Measurements from ENCODE around the gene ZCCHC7.

Gene ZCCHC7

GRCh38 chr9:37339923-37340322, 219.5 kb downstream of the ZCCHC7 start:
- no peak for DNase-seq (ENCODE audit: low spot score)

GRCh38 chr9:37340961-37341360, 220.6 kb downstream of the ZCCHC7 start:
- no peak for DNase-seq (ENCODE audit: low spot score)

GRCh38 chr9:37341704-37342103, 221.3 kb downstream of the ZCCHC7 start:
- DNase-seq (ENCODE audit: low spot score), result no peak

GRCh38 chr9:37342493-37342892, 222.1 kb downstream of the ZCCHC7 start:
- DNase-seq (ENCODE audit: low spot score), result no peak

- DNase-seq (ENCODE audit: low spot score), result no peak
Observed at GRCh38 chr9:37342895-37343294, 222.5 kb downstream of the ZCCHC7 start.

GRCh38 chr9:37343724-37344123, 223.3 kb downstream of the ZCCHC7 start:
- no peak for DNase-seq (ENCODE audit: low spot score)

GRCh38 chr9:37345038-37345437, 224.7 kb downstream of the ZCCHC7 start:
- no peak for DNase-seq (ENCODE audit: low spot score)

- DNase-seq (ENCODE audit: low spot score), result no peak
Observed at GRCh38 chr9:37348917-37349316, 228.5 kb downstream of the ZCCHC7 start.

- DNase-seq (ENCODE audit: low spot score), result no peak
Observed at GRCh38 chr9:37350486-37351190, 230.3 kb downstream of the ZCCHC7 start.

- no peak for DNase-seq (ENCODE audit: low spot score)
Observed at GRCh38 chr9:37353791-37354190, 233.4 kb downstream of the ZCCHC7 start.

- no peak for DNase-seq (ENCODE audit: low spot score)
Observed at GRCh38 chr9:37362430-37362829, 242.1 kb downstream of the ZCCHC7 start.

- no peak for DNase-seq (ENCODE audit: low spot score)
Observed at GRCh38 chr9:37363124-37363523, 242.8 kb downstream of the ZCCHC7 start.

GRCh38 chr9:37364136-37364535, 243.8 kb downstream of the ZCCHC7 start:
- no peak for DNase-seq (ENCODE audit: low spot score)

GRCh38 chr9:37364751-37365360, 244.5 kb downstream of the ZCCHC7 start:
- DNase-seq (ENCODE audit: low spot score), result no peak

- no peak for DNase-seq (ENCODE audit: low spot score)
Observed at GRCh38 chr9:37369671-37370070, 249.3 kb downstream of the ZCCHC7 start.

GRCh38 chr9:37370282-37370681, 249.9 kb downstream of the ZCCHC7 start:
- DNase-seq (ENCODE audit: low spot score), result no peak

GRCh38 chr9:37370968-37371563, 250.7 kb downstream of the ZCCHC7 start:
- no peak for DNase-seq (ENCODE audit: low spot score)

GRCh38 chr9:37371565-37372464, 251.4 kb downstream of the ZCCHC7 start:
- no peak for DNase-seq (ENCODE audit: low spot score)

GRCh38 chr9:37372839-37373238, 252.5 kb downstream of the ZCCHC7 start:
- no peak for DNase-seq (ENCODE audit: low spot score)

- no peak for DNase-seq (ENCODE audit: low spot score)
Observed at GRCh38 chr9:37373621-37374020, 253.2 kb downstream of the ZCCHC7 start.

- DNase-seq (ENCODE audit: low spot score), result no peak
Observed at GRCh38 chr9:37374892-37375291, 254.5 kb downstream of the ZCCHC7 start.

All from HuH-7 (cell line).